Measurements from ENCODE around the gene SRSF10. TPM values are rescaled to one million over a fixed set of nuclear protein-coding genes. Genes with fewer than 3 reads are reported as not detected.
"Not testable (repeated sequence)": the region's sequence is repeated elsewhere in the genome, so short reads cannot be mapped to it uniquely, and the experiment has no call there.

Gene SRSF10
- total RNA-seq, 6 experiments from 2014 or later = 30.6 to 51.5 (median 43.1) TPM

- no peaks in the 10 kb centered on the region for H3K4me1 ChIP-seq
- H3K36me3 ChIP-seq = no peaks in the 10 kb centered on the region
- intact Hi-C loops (cut with DNase I) = no loop called here
- no peaks in the 10 kb centered on the region for H3K27me3 ChIP-seq
- no peaks in the 10 kb centered on the region for H3K9me3 ChIP-seq
- TF ChIP-seq CTCF (IDR thresholded peaks at IDR 0.05) (no peak), POLR2A (IDR thresholded peaks at IDR 0.05) (no peak)
- ATAC-seq (no peak), DNase-seq (no peak)
- H3K27ac ChIP-seq = no peak overlapping the region
- no peak overlapping the region for H3K4me3 ChIP-seq
- WGBS (ENCODE audit: insufficient coverage, low coverage, low lambda C conversion rate, missing lambda C conversion rate) = 59% methylated on average over 5 of the region's 13 CpGs
Measured at GRCh38 chr1:23995431-23995837, 15.3 kb upstream of the SRSF10 start.

DNA sequence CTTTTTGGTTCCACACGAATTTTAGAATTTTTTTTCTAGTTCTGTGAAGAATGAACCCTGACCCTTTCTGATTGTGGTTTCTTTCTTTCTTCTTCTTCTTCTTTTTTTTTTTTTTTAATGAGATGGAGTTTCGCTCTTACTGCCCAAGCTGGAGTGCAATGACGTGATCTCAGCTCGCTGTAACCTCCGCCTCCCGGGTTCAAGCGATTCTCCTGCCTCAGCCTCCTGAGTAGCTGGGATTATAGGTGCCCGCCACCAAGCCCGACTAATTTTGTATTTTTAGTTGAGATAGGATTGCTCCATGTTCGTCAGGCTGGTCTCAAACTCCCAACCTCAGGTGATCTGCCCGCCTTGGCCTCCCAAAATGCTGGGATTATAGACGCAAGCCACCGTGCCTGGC lies 11.9 kb upstream of the SRSF10 start:
- H3K36me3 ChIP-seq, ATAC-seq: not testable (repeated sequence)
- WGBS (ENCODE audit: insufficient coverage, low coverage, low lambda C conversion rate, missing lambda C conversion rate) = 86% methylated on average over 10 of the region's 13 CpGs

DNA sequence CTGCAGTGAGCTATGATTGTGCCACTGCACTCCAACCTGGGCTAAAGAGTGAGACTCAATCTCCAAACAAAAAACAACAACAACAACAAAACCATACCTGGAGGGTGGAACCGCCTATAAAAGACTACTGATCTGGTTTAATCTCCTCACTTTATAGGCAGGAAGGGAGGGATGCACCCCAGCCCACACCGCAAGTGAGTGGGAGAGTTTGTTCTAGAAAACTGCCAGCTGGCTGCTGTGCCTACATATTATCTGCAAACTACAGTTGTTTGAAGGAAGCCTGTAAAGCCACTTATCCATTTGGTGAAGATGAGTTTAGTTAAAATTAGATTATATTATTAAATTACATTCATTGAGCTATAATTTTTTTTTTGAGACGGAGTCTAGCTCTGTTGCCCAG lies 9.1 kb upstream of the SRSF10 start:
- H3K27ac ChIP-seq = no peak overlapping the region
- no peaks in the 10 kb centered on the region for H3K36me3 ChIP-seq
- TF ChIP-seq CTCF (IDR thresholded peaks at IDR 0.05) = no peak
- TF ChIP-seq POLR2A (IDR thresholded peaks at IDR 0.05) = no peak
- WGBS (ENCODE audit: insufficient coverage, low coverage, low lambda C conversion rate, missing lambda C conversion rate) = 73% methylated on average over 2 of the region's 3 CpGs
- no peak for DNase-seq
- no peaks in the 10 kb centered on the region for H3K27me3 ChIP-seq
- no peak overlapping the region for H3K4me3 ChIP-seq
- ATAC-seq = no peak
- H3K9me3 ChIP-seq = no peaks in the 10 kb centered on the region
- H3K4me1 ChIP-seq = no peaks in the 10 kb centered on the region
- intact Hi-C loops (cut with DNase I) = no loop called here

More for the DNA sequence above, 11.9 kb upstream of the SRSF10 start:
- intact Hi-C loops (cut with DNase I); H3K27ac ChIP-seq; H3K4me3 ChIP-seq; H3K27me3 ChIP-seq; H3K9me3 ChIP-seq; H3K4me1 ChIP-seq; DNase-seq: not testable (repeated sequence)

DNA sequence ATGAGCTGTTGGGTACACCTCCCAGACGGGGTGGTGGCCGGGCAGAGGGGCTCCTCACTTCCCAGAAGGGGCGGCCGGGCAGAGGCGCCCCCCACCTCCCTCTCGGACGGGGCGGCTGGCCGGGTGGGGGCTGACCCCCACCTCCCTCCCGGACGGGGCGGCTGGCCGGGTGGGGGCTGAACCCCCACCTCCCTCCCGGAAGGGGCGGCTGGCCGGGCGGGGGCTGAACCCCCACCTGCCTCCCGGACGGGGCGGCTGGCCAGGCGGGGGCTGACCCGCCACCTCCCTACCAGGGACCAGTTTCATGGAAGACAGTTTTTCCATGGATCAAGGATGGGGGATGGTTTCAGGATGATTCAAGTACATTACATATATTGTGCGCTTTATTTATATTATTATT lies 6.9 kb upstream of the SRSF10 start:
- H3K4me1 ChIP-seq; H3K27me3 ChIP-seq; intact Hi-C loops (cut with DNase I); H3K4me3 ChIP-seq; H3K9me3 ChIP-seq; H3K36me3 ChIP-seq; ATAC-seq; DNase-seq; H3K27ac ChIP-seq: not testable (repeated sequence)
- 100% methylated on average over 4 of the region's 23 CpGs for WGBS (ENCODE audit: insufficient coverage, low coverage, low lambda C conversion rate, missing lambda C conversion rate)

GRCh38 chr1:23984417-23985186 lies 4.5 kb upstream of the SRSF10 start:
- WGBS (ENCODE audit: insufficient coverage, low coverage, low lambda C conversion rate, missing lambda C conversion rate) = 70% methylated on average over 5 of the region's 5 CpGs

More at GRCh38 chr1:23984417-23985186, 4.5 kb upstream of the SRSF10 start:
- Histone ChIP-seq H3K4me3 (no peak overlapping the region), H3K36me3 (no peaks in the 10 kb centered on the region), H3K9me3 (no peaks in the 10 kb centered on the region), H3K4me1 (peaks cover 0 to 4% (median 0%) of the 10 kb centered on the region in 4 donors), H3K27me3 (no peaks in the 10 kb centered on the region), H3K27ac (no peak overlapping the region)
- intact Hi-C loops (cut with DNase I) = no loop called here
- ATAC-seq (no peak), DNase-seq (no peak)
- TF ChIP-seq POLR2A (IDR thresholded peaks at IDR 0.05) = no peak
- no peak for TF ChIP-seq CTCF (IDR thresholded peaks at IDR 0.05)
